Measurements from ENCODE around the gene PARN. TPM values are rescaled to one million over a fixed set of nuclear protein-coding genes. Genes with fewer than 3 reads are reported as not detected.

The PARN gene
- total and polyA plus RNA-seq, 4 donors, result 8.1 to 32.2 (median 22.0) TPM

DNA sequence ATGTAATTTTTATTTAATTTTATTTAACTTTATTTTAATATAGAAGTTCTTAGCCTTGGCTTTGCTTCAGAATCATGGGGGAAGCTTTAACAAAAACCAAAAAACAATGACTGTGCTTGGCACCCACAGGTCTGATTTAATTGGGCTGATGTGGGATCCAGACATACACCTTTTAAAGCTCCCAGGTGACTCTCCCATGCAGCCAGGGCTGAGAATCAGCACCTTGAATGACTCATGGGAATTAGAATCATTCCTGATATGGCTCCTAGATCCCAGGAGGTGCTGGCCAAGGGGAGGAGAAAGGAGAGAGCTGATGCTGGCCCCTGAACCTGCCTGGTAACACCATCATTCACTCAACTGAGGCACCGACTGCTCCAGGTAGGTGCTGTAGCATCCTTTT, 240.7 kb downstream of the PARN start:
- H3K27me3 ChIP-seq (ENCODE audit: control insufficient read depth in 1 of 2, insufficient read depth in 2 of 2, low read length in 1 of 2), result no peaks in the 10 kb centered on the region
- no peaks in the 10 kb centered on the region for H3K36me3 ChIP-seq (ENCODE audit: control insufficient read depth in 1 of 2, insufficient read depth in 2 of 2, low read length in 1 of 2)
- H3K27ac ChIP-seq (ENCODE audit: low read depth in 1 of 2, low read length in 2 of 2), result no peak overlapping the region
- H3K9me3 ChIP-seq (ENCODE audit: control insufficient read depth, low read length), result no peaks in the 10 kb centered on the region
- WGBS, 2 donors, result 86 to 91% methylated on average over 1 of the region's 1 CpG
- intact Hi-C loops (cut with DNase I), result no loop called here
- H3K4me3 ChIP-seq (ENCODE audit: low read length in 2 of 2), result no peak overlapping the region
- no peaks in the 10 kb centered on the region for H3K4me1 ChIP-seq (ENCODE audit: control insufficient read depth in 1 of 2, insufficient read depth in 2 of 2, low read length in 2 of 2)
- no peak for DNase-seq
- no peak for ATAC-seq (ENCODE audit: low FRiP score)

DNA sequence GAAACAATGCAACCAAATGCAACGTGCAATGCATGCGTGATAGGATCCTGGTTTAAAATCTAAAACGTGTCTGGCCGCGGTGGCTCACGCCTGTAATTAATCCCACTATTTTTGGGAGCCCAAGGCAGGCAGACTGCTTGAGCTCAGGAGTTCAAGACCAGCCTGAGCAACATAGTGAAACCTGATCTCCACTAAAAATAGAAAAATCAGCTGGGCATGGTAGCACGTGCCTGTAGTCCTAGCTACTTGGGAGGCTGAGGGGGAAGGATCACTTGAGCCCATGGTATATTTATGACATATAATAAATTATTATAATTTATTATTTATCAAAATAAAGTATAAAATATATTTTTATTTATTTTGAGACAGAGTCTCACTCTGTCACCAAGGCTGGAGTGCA, 241.8 kb downstream of the PARN start:
- no peak for ATAC-seq (ENCODE audit: low FRiP score)
- intact Hi-C loops (cut with DNase I), result no loop called here
- no peaks in the 10 kb centered on the region for H3K27me3 ChIP-seq (ENCODE audit: control insufficient read depth in 1 of 2, insufficient read depth in 2 of 2, low read length in 1 of 2)
- no peak overlapping the region for H3K4me3 ChIP-seq (ENCODE audit: low read length in 2 of 2)
- no peaks in the 10 kb centered on the region for H3K4me1 ChIP-seq (ENCODE audit: control insufficient read depth in 1 of 2, insufficient read depth in 2 of 2, low read length in 2 of 2)
- no peak for DNase-seq
- no peaks in the 10 kb centered on the region for H3K9me3 ChIP-seq (ENCODE audit: control insufficient read depth, low read length)
- H3K36me3 ChIP-seq (ENCODE audit: control insufficient read depth in 1 of 2, insufficient read depth in 2 of 2, low read length in 1 of 2), result no peaks in the 10 kb centered on the region
- WGBS, 2 donors, result 77 to 78% methylated on average over 7 of the region's 7 CpGs
- H3K27ac ChIP-seq (ENCODE audit: low read depth in 1 of 2, low read length in 2 of 2), result no peak overlapping the region

DNA sequence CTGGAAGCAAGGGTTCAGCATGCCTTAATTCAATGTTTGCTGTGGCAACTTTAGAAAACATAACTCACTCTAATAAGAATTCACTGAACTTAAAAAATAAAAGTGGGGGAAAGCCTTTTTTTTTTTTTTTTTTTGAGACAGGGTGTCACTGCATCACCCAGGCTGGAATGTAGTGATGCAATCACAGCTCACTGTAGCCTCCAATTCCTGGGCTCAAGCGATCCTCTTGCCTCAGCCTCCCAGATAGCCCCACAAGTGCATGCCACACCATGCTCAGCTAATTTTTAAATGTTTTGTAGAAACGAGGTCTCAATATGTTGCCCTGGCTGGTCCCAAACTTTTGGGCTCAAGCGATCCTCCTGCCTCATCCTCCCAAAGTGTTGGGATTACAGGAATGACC, 243.9 kb downstream of the PARN start:
- no peak overlapping the region for H3K4me3 ChIP-seq (ENCODE audit: low read length in 2 of 2)
- 82 to 89% methylated on average over 3 of the region's 3 CpGs for WGBS, 2 donors
- H3K27me3 ChIP-seq (ENCODE audit: control insufficient read depth in 1 of 2, insufficient read depth in 2 of 2, low read length in 1 of 2), result no peaks in the 10 kb centered on the region
- H3K27ac ChIP-seq (ENCODE audit: low read depth in 1 of 2, low read length in 2 of 2), result no peak overlapping the region
- H3K9me3 ChIP-seq (ENCODE audit: control insufficient read depth, low read length), result no peaks in the 10 kb centered on the region
- ATAC-seq (ENCODE audit: low FRiP score), result no peak
- intact Hi-C loops (cut with DNase I), result no loop called here
- DNase-seq, result no peak
- H3K36me3 ChIP-seq (ENCODE audit: control insufficient read depth in 1 of 2, insufficient read depth in 2 of 2, low read length in 1 of 2), result no peaks in the 10 kb centered on the region
- no peaks in the 10 kb centered on the region for H3K4me1 ChIP-seq (ENCODE audit: control insufficient read depth in 1 of 2, insufficient read depth in 2 of 2, low read length in 2 of 2)

Other genes starting within 250 kb of the PARN start
- 10 to 100 TPM; 39.3 to 40.2 TPM for gene BFAR, start 2.7 kb upstream of the PARN start, total RNA-seq
- gene BFAR, start 2.7 kb upstream of the PARN start, polyA plus RNA-seq, result 10 to 100 TPM; 21.9 to 34.4 TPM
- gene PLA2G10, start 64.0 kb upstream of the PARN start, total RNA-seq, result not detected
- gene PLA2G10, start 64.0 kb upstream of the PARN start, polyA plus RNA-seq, result not detected
- gene NPIPA3, start 73.2 kb upstream of the PARN start, total RNA-seq, result 1 to 10 TPM; 5.4 to 8.0 TPM
- 10 to 100 TPM in 1 of 2 donors, 1 to 10 TPM in 1; 1.6 to 13.0 TPM for gene NPIPA3, start 73.2 kb upstream of the PARN start, polyA plus RNA-seq
- 10 to 100 TPM in 1 of 2 donors, 1 to 10 TPM in 1; 7.3 to 12.7 TPM for gene NPIPA2, start 112.3 kb upstream of the PARN start, total RNA-seq
- gene NPIPA2, start 112.3 kb upstream of the PARN start, polyA plus RNA-seq, result 1 to 10 TPM; 1.6 to 3.0 TPM
- gene NOMO1, start 203.5 kb upstream of the PARN start, total RNA-seq, result 10 to 100 TPM; 56.2 to 73.6 TPM
- gene NOMO1, start 203.5 kb upstream of the PARN start, polyA plus RNA-seq, result 10 to 100 TPM; 25.8 to 33.8 TPM